HG02678 (cell line): ENCODE results near the gene BBS12.

Source experiments
- ATAC-seq: cut with Tn5 transposase; IDR thresholded peaks from one replicate; pipeline ENCODE4 v1.9.1; 2021; ENCODE audit warnings: mild to moderate bottlenecking, moderate library complexity; ENCODE audit not compliant: unreplicated experiment

Gene BBS12

DNA sequence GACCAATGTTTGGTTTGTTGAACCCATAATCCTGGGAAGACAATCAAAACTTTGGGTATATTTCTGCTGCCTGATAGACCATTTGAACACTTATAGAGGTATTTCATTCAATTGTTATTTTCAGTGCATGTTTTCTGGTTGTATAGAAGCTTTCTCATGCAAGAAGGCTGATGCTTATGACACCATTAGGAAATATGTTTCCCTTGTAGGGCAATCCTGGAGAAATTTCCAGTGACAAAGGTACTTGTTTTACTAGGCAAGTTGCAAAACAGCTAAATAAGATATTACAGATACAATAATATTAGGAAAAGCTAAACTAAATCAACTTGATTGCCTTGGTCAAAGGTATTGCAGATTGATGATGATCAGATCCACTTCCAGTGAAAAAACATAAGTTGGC lies 61.3 kb downstream of the BBS12 start:
- ATAC-seq, result no peak
